ENCODE data around the gene NOX4.
"Not testable (repeated sequence)": the region's sequence is repeated elsewhere in the genome, so short reads cannot be mapped to it uniquely, and the experiment has no call there.

NOX4 gene

DNA sequence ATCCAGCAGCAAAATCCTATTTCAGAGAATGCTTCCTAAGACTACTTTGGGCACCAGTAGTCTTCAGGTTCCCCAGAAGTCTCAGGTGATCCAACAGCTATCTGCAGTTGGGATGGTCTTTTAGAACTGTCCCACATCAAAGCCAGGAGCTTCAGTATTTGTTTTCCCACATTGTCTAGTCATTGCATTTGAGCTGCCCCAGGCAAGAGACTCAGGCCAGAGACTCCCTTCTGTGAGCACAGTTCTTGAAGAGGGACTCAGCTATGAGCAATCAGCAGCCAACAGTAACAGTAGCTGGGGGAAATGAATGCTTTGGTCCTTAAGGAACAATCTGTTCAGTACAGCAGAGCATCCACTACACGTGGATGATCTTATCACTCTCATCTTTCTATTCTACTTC is 188.1 kb downstream of the NOX4 start:
- DNase-seq (ENCODE audit: low read depth): not testable (repeated sequence)

DNA sequence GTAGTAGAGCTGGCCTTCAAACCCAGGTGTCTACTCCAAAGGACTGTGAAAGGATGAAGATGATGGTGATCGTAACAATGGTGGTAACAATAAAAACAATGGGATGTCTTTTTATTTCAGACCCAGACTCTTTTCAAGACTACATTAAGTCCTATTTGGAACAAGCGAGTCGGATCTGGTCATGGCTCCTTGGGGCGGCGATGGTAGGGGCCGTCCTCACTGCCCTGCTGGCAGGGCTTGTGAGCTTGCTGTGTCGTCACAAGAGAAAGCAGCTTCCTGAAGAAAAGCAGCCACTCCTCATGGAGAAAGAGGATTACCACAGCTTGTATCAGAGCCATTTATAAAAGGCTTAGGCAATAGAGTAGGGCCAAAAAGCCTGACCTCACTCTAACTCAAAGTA is 196.2 kb downstream of the NOX4 start:
- DNase-seq (ENCODE audit: low read depth): not testable (repeated sequence)

DNA sequence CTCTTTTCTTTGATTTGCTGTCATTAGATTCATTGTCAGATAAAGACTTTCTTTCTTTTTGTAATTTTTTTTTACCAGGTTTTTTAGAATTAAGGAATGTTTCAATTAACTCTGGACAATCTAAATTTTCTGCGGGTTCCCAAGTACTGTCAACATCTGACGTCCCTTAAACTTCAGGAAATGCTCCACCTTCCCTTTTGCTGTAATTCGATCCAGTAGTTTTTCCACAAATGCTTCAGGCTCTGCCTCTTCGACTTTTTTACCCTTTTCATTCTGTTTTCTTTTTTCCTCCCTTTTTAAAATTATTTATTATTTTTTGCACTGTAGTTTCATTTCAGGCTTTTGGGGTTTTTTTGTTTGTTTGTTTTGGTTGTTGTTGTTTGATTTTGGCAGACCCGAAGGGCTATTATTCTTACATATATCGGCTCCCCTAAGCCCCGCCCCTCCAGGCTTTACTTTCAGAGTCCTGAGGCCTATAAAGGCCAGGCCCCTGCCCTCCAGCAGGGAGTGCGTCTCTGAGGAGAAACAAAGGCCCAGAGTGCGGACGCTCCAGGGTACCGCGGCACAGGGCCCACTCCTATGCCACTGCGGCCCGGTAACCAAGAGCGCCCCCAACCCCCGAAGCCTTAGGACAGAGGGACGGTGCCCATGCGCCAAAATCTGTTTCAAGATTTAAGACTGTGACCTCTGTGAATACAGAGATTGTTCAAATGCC is 197.1 kb downstream of the NOX4 start:
- no peak for DNase-seq (ENCODE audit: low read depth)

DNA sequence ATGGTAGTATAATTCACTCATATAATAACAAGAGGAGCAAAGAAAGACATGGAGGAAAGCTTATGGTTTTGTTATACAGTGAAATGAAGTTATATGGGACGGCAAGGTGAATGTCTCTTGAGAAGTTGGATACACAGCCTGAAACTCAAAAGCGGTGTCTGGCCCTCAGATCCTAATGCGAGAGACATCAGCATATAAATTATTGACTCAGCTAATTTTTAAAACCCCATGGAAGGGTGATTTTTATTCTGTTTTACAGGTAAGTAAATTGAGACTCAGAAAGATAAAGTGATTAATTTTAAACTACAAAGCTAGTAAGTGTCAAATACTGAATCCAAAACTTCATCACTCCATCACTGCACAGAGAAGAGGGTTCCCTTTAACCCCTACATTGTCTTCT is 203.2 kb downstream of the NOX4 start:
- DNase-seq (ENCODE audit: low read depth): not testable (repeated sequence)

DNA sequence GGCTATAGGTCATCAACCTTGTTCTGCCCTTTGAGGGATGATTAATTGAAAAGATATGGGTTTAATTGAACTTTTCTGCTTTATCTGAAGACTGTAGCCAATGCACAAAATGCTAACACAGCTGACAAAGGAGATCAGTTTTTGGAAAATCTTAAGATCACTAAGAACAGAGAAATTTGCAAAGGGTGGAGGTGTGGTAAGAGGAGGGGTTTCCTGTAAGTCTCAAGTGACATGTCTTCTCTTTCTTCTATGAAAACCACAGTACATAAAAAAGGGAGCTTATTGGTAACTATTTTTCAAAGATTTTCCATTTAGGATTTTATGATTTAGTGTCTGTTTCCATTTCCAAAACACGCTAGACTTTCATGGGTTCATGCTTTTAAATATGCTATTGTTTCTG is 204.6 kb downstream of the NOX4 start:
- not testable (repeated sequence) for DNase-seq (ENCODE audit: low read depth)

DNA sequence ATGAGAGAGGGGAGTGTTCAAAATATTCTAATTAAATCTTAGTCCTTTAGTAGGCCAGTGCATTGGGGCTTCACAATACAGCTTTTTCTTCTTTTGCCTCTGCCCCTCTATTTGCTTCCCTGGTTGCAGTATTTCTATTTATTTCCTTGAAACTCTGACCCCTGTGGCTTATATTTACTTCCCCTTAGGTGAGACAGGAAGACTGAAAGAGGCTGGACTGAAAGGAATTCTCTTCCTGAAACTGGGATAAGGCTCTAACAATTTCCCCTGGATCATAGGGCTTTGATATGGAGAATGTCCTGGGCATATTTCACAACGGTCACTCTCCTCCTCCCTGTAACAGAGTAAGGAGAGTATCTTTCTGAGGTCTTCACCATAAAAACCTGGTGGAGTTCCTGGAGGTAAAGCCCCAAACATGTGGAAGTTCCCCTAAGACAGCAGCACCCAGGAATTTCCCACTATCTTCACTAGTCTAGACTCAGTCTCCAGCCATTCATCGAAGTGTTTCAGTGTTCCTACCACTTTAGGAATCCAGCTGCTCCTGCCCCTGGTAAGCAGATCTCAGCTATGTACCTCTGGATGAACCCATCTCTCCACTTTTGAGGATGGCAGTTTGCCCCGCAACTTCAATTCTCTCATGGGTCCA is 210.0 kb downstream of the NOX4 start:
- DNase-seq (ENCODE audit: low read depth): not testable (repeated sequence)

DNA sequence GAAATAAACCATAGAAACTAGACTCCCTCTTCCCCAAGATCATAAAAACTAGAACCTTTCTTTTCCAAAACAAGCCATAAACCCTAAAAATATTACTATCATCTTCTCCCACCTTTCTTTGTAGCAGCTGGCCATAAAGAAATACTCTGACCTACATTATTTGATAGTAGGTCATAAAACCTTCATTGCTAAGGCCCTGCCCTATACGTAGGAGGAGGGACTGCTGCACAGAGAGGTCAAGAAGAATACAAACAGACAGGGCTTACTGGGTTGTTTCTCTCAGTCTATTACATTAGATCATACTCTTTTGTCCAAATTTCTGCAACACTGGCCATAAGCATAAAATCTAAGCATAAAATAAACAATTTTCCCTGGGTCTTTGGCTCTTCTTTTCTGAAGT is 212.0 kb downstream of the NOX4 start:
- no peak for DNase-seq (ENCODE audit: low read depth)

DNA sequence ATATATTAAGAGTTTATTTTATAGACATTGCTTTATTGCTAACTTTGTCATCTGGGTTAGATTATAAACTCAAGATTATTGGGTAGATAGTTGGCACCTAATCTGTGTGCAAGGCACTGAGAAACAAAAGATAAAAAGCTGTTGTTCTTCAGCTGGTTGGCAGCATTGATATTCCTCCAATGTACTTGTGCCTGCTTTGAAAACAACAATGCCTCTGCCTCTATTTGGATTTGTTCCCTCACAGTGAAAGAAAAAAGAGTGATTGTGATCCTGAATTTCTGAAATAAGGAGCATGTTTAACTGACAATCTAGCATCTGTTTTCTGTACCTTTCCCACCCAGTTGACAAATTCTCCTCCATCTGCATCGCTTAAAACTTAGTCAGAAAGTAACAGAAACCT is 215.2 kb downstream of the NOX4 start:
- no peak for DNase-seq (ENCODE audit: low read depth)

Measured in GM04504 (cell line).